K562 (cell line): ENCODE results near the gene MIER2. TPM values are rescaled to one million over a fixed set of nuclear protein-coding genes. Genes with fewer than 3 reads are reported as not detected.

Experiments
- ATAC-seq: fragments of 200-7000 bp; cut with Tn5 transposase; 3 replicates; pipeline ENCODE4 v1.9.1; 2020; ENCODE audit warnings: moderate library complexity
- BruUV-seq: library from RNA; stranded (reverse); fragments of 400-500 nt; replicated peaks from 2 replicates; lab custom pipeline; 2021; lab: Mats Ljungman, UMichigan
- CTCF ChIA-PET: fragments of 300-600 bp; formaldehyde crosslinking; extraction: SDS; loops from one replicate; lab custom pipeline; 2021; ENCODE audit warnings: low intra/inter-chr PET ratio; lab: Yijun Ruan, JAX
- POLR2A ChIA-PET: fragments of 300-600, 350-650 bp; sonication (Branson Sonifier 250); formaldehyde crosslinking; extraction: SDS; loops from one replicate; lab custom pipeline; 2021; ENCODE audit warnings: antibody characterized with exemption, inconsistent platforms; lab: Yijun Ruan, JAX
- DNase-seq, 4 experiments: peaks; one replicate each; pipeline versions ENCODE4 v3.0.0 to v3.0.0-alpha.2; 2011 to 2018; ENCODE audit warnings: low spot score in 3 of 4, mixed read lengths in 3 of 4; ENCODE audit errors: extremely low read depth in 1 of 4
- FAIRE-seq: peaks from 2 replicates; lab custom pipeline; 2011; peaks lifted over from hg19 to GRCh38; lab: Jason Lieb, UNC
- H2AFZ ChIP-seq: 2 replicates; pipeline ENCODE4 v1.6.0; 2011; ENCODE audit warnings: low read depth, low read length, control low read depth, inconsistent platforms
- H3K27ac ChIP-seq: fragments of 200-600 bp; 3 replicates; pipeline ENCODE4 v1.8.0; 2011; ENCODE audit warnings: low read depth, mild to moderate bottlenecking, control low read depth, inconsistent platforms, low read length, moderate library complexity, mixed read lengths; ENCODE audit errors: extremely low read depth
- H3K27me3 ChIP-seq, 2 experiments: fragments of 300-600 bp in 1 of 2; 2 replicates in 1 of 2; 3 replicates in 1 of 2; pipeline versions ENCODE4 v1.6.0 to v1.8.0; 2011; ENCODE audit warnings: inconsistent platforms in 2 of 2, low read length in 2 of 2, mild to moderate bottlenecking in 1 of 2, mixed read lengths in 1 of 2, moderate library complexity in 1 of 2; ENCODE audit not compliant: control insufficient read depth in 2 of 2, insufficient read depth in 2 of 2
- H3K36me3 ChIP-seq: fragments of 300-600 bp; 3 replicates; pipeline ENCODE4 v1.8.0; 2011; ENCODE audit warnings: mild to moderate bottlenecking, low read length, inconsistent platforms; ENCODE audit not compliant: control insufficient read depth, insufficient read depth
- H3K4me1 ChIP-seq, 2 experiments: fragments of 200-600 bp in 1 of 2; replicated peaks in 1 of 2; 2 replicates in 1 of 2; 3 replicates in 1 of 2; pipeline versions ENCODE4 v1.5.1 to v1.8.0; 2011; ENCODE audit warnings: inconsistent platforms in 2 of 2, low read length in 2 of 2, mild to moderate bottlenecking in 1 of 2, mixed read lengths in 1 of 2, moderate library complexity in 1 of 2; ENCODE audit not compliant: control insufficient read depth in 2 of 2, insufficient read depth in 2 of 2
- H3K4me2 ChIP-seq: 2 replicates; pipeline ENCODE4 v1.6.1; 2011; ENCODE audit warnings: low read length, control low read depth, inconsistent platforms, mixed read lengths; ENCODE audit not compliant: insufficient read depth
- H3K4me3 ChIP-seq: fragments of 200-600 bp; sonication (generic), shearing (Covaris generic); 2 replicates; pipeline ENCODE4 v1.5.1; 2016; ENCODE audit warnings: control low read depth, inconsistent platforms
- H3K79me2 ChIP-seq: fragments of 200-600 bp; 3 replicates; pipeline ENCODE4 v1.8.0; 2011; ENCODE audit warnings: low read length, inconsistent platforms; ENCODE audit not compliant: control insufficient read depth, insufficient read depth
- H3K9ac ChIP-seq, 2 experiments: 2 replicates each; pipeline versions ENCODE4 v1.6.0 to v1.6.1; 2011; ENCODE audit warnings: low read depth in 2 of 2, low read length in 2 of 2, control low read depth in 1 of 2, inconsistent platforms in 1 of 2, mild to moderate bottlenecking in 1 of 2, mixed read lengths in 1 of 2; ENCODE audit not compliant: insufficient read depth in 1 of 2
- H3K9me1 ChIP-seq: one replicate; pipeline ENCODE4 v1.6.0; 2011; ENCODE audit warnings: inconsistent platforms, mild to moderate bottlenecking, low read length, moderate library complexity; ENCODE audit not compliant: control insufficient read depth, insufficient read depth
- H3K9me3 ChIP-seq: replicated peaks from 2 replicates; pipeline ENCODE4 v1.5.1; 2011; ENCODE audit warnings: low read depth, low read length, inconsistent platforms; ENCODE audit not compliant: control insufficient read depth, insufficient read depth
- H4K20me1 ChIP-seq: replicated peaks from 2 replicates; pipeline ENCODE4 v1.6.1; 2011; ENCODE audit warnings: low read length, inconsistent platforms, mixed read lengths; ENCODE audit not compliant: control insufficient read depth, insufficient read depth
- BRD9 ChIP-seq: fragments of 450-650 bp; IDR thresholded peaks from 2 replicates; pipeline ENCODE4 v1.6.1; 2018; ENCODE audit warnings: low read depth; ENCODE audit not compliant: partially characterized antibody
- FOXJ2 ChIP-seq: fragments of 200-800 bp; sonication (Bioruptor generic); IDR thresholded peaks from 2 replicates; pipeline ENCODE4 v1.6.1; 2016; ENCODE audit warnings: missing genetic modification characterization, missing compliant biosample characterization
- KDM5B ChIP-seq: fragments of 200-600 bp; sonication (generic); IDR thresholded peaks from 2 replicates; pipeline ENCODE4 v1.6.1; 2012; ENCODE audit warnings: low read depth, mild to moderate bottlenecking, moderate library complexity, low read length, control low read depth, inconsistent platforms; ENCODE audit not compliant: insufficient replicate concordance
- MCM2 ChIP-seq: fragments of 450-650 bp; IDR thresholded peaks from 2 replicates; pipeline ENCODE4 v1.6.1; 2017; ENCODE audit warnings: low read depth, mild to moderate bottlenecking
- NONO ChIP-seq, 2 experiments: fragments of 200-400 bp in 1 of 2; fragments of 450-650 bp in 1 of 2; formaldehyde crosslinking in 1 of 2; IDR thresholded peaks; 2 replicates each; pipeline ENCODE4 v1.6.1; 2017; ENCODE audit warnings: low read depth in 2 of 2, mild to moderate bottlenecking in 2 of 2, moderate library complexity in 2 of 2, low read length in 1 of 2
- RBM25 ChIP-seq: fragments of 200-400 bp; formaldehyde crosslinking; IDR thresholded peaks from 2 replicates; pipeline ENCODE4 v1.6.1; 2018; ENCODE audit warnings: low read length, low read depth, moderate library complexity; ENCODE audit not compliant: severe bottlenecking
- SIRT6 ChIP-seq: IDR thresholded peaks from one replicate; pipeline ENCODE4 v1.6.1; 2012; ENCODE audit warnings: low read depth, mild to moderate bottlenecking, control low read depth, inconsistent platforms, low read length, moderate library complexity
- ZNF444 ChIP-seq: fragments of 250-450 bp; sonication (Bioruptor Pico); IDR thresholded peaks from 2 replicates; pipeline ENCODE4 v1.4.0; 2020; ENCODE audit warnings: mild to moderate bottlenecking, moderate library complexity
- WGBS: fragments of 100-300 bp; shearing (Covaris generic); methylation state at CpG from one replicate; pipeline ENCODE4 v1.1.6; 2016; ENCODE audit warnings: low coverage, mixed read lengths; ENCODE audit not compliant: insufficient coverage; ENCODE audit errors: missing lambda C conversion rate; 5-methylcytosine and 5-hydroxymethylcytosine counted together
- in situ Hi-C: fragments of 300-500 bp; cut with MboI; formaldehyde crosslinking; loops from 4 replicates; pipeline ENCODE4 v1.15.0; 2018; ENCODE audit warnings: inconsistent platforms, mixed read lengths
- intact Hi-C: fragments of 100-400 bp; cut with micrococcal nuclease; formaldehyde crosslinking; loops from 2 replicates; pipeline ENCODE4 v1.14.2; 2022
- polyA plus RNA-seq, 8 experiments: library from polyadenylated mRNA; depleted of rRNA in 4 of 8; stranded (reverse) in 5 of 8; unstranded in 3 of 8; fragments of >200 nt; fragmentation: Nextera tagmentation in 2 of 8; fragmentation: Illumina TruSeq in 1 of 8; extraction: Ambion mirVana in 2 of 8; extraction: Trizol in 1 of 8; gene quantifications; 2 replicates each; pipeline versions ENCODE4 v1.2.1 to v1.2.3, GENCODE V29; 2011 to 2014; ENCODE audit warnings: inconsistent platforms in 1 of 8, missing spikeins in 1 of 8
- total RNA-seq, 7 experiments: library from RNA; depleted of rRNA in 6 of 7; stranded (reverse); fragments of >200 nt in 6 of 7; fragmentation: Illumina TruSeq in 2 of 7; extraction: Trizol in 2 of 7; gene quantifications; 2 replicates each; pipeline versions ENCODE4 v1.2.1 to v1.2.3, GENCODE V29; 2011 to 2021; ENCODE audit warnings: low replicate concordance in 1 of 7
- TF ChIP-seq, protein P1 (sequence below): sonication (generic); formaldehyde crosslinking; IDR thresholded peaks from 2 replicates; pipeline ENCODE4 v1.8.1; 2023; ENCODE audit warnings: mild to moderate bottlenecking, missing genetic modification reagents, moderate library complexity
- TF ChIP-seq, protein P2 (sequence below), 3 experiments: IDR thresholded peaks in 2 of 3; conservative IDR thresholded peaks in 1 of 3; 2 replicates each; pipeline ENCODE4 v1.5.1; 2011 to 2012; ENCODE audit warnings: low read length in 3 of 3, mild to moderate bottlenecking in 3 of 3, control low read depth in 2 of 3, improper control_type of control experiment in 1 of 3, inconsistent platforms in 1 of 3, low read depth in 1 of 3, mixed read lengths in 1 of 3, moderate library complexity in 1 of 3; ENCODE audit not compliant: insufficient read depth in 2 of 3

The MIER2 gene
- total and polyA plus RNA-seq, 9 of the 15 experiments (the other 6 are each of a cell fraction or from before 2014, with no cell fraction given), result 0.46 to 34.7 (median 15.6) TPM

DNA sequence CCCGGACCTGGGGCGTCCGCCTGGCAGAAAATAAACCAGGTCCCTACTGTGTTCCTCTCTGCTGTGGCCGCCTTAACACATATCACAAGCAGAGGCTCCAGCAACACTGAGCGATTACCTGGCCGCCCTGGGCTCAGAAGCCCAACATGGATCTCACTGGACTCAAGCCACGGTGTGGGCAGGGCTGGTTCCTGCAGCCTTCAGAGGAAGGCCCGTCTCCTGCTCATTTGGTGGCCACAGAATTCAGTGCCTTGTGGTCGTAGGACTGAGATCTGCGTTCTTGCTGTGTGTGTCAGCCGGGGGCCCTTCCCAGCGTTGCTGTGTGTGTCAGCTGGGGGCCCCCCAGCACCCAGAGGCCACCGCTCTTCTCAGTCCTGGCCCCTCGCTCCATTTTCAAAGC, 34.1 kb upstream of the MIER2 start (continued):
- no peak for TF ChIP-seq FOXJ2
- TF ChIP-seq, protein P1, sequence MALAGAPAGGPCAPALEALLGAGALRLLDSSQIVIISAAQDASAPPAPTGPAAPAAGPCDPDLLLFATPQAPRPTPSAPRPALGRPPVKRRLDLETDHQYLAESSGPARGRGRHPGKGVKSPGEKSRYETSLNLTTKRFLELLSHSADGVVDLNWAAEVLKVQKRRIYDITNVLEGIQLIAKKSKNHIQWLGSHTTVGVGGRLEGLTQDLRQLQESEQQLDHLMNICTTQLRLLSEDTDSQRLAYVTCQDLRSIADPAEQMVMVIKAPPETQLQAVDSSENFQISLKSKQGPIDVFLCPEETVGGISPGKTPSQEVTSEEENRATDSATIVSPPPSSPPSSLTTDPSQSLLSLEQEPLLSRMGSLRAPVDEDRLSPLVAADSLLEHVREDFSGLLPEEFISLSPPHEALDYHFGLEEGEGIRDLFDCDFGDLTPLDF, result no peak
- TF ChIP-seq NONO (IDR thresholded peaks at IDR 0.05; ENCODE audit: low read depth in 2 of 2, low read length in 1 of 2), result no peak
- TF ChIP-seq BRD9, result no peak
- TF ChIP-seq RBM25, result no peak
- no peak for TF ChIP-seq SIRT6

DNA sequence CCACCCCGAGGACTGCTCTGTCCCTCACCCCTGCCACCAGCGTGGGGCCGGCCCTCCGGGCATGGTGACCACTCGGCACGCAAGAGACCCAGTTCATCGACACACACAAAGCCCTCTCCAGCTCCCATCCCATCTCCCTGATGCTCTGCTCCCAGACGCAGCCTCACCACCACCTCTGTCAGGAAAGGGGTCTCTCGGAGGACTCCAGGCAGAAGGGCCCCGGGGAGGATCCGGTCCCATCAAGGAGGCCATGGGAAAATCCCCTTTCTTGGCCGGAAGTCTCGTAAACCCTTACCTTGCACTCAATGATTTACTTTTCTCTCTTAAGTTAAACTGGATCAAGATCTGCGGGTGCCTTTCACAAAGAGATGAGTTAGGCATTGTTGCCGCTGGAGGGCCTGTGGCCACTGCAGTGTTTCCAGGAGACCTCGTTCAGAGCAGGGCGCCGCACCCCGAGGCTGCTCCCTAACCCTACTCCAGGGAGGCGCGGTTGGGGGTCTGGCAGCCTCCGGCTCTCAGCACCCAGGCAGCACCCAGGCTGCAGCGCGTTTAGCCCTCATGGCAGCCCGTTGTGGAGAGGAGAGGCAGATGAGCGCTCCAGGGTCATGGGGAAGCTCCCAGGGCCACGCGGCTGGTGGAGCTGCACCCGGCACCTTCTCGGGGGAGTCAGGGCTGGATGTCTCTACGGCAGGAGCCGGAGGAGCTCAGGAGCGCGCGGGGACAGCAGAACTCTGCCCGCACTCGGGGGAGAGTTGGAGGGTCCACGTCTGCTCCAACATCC, 33.4 kb upstream of the MIER2 start:
- H3K27me3 ChIP-seq, result peaks cover 26 to 53% of the 10 kb centered on the region in 2 experiments
- in situ Hi-C loops (no loop called here), intact Hi-C loops (no loop called here)
- CTCF ChIA-PET, result no interaction called here
- H3K4me3 ChIP-seq, result no peak overlapping the region
- WGBS, result 14% methylated on average over 37 of the region's 38 CpGs
- no TSS peak for BruUV-seq
- no peaks in the 10 kb centered on the region for H3K36me3 ChIP-seq
- no peaks in the 10 kb centered on the region; the same call in 1 of the 2 replicates for H4K20me1 ChIP-seq
- H3K9me3 ChIP-seq, result no peaks in the 10 kb centered on the region
- ATAC-seq (peak; percentile 59), FAIRE-seq (no peak), DNase-seq (no peak)
- H2AFZ ChIP-seq, result no peak overlapping the region
- H3K79me2 ChIP-seq, result no peaks in the 10 kb centered on the region
- H3K4me2 ChIP-seq, result no peak overlapping the region
- peaks cover 4 to 41% of the 10 kb centered on the region in 2 experiments; a peak in 4 of 5 replicates for H3K4me1 ChIP-seq
- H3K9me1 ChIP-seq, result no peaks in the 10 kb centered on the region
- POLR2A ChIA-PET, result interaction anchor here (0.6 kb wide), 1 partner anchor 14 kb away, joined by 3 read pairs; no protein-coding TSS in a partner anchor
- no peak overlapping the region for H3K27ac ChIP-seq
- peak overlapping the region in 1 of 2 experiments; percentile 52; a peak in 1 of 4 replicates for H3K9ac ChIP-seq
- TF ChIP-seq ZNF444, result no peak
- no peak for TF ChIP-seq KDM5B
- TF ChIP-seq, protein P2, sequence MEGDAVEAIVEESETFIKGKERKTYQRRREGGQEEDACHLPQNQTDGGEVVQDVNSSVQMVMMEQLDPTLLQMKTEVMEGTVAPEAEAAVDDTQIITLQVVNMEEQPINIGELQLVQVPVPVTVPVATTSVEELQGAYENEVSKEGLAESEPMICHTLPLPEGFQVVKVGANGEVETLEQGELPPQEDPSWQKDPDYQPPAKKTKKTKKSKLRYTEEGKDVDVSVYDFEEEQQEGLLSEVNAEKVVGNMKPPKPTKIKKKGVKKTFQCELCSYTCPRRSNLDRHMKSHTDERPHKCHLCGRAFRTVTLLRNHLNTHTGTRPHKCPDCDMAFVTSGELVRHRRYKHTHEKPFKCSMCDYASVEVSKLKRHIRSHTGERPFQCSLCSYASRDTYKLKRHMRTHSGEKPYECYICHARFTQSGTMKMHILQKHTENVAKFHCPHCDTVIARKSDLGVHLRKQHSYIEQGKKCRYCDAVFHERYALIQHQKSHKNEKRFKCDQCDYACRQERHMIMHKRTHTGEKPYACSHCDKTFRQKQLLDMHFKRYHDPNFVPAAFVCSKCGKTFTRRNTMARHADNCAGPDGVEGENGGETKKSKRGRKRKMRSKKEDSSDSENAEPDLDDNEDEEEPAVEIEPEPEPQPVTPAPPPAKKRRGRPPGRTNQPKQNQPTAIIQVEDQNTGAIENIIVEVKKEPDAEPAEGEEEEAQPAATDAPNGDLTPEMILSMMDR (IDR thresholded peaks at IDR 0.05 in 2 of 3, conservative IDR thresholded peaks at IDR 0.05 in 1 of 3; ENCODE audit: insufficient read depth in 2 of 3, low read depth in 1 of 3, low read length in 3 of 3), result peak in 2 of 3 experiments; percentile 2 to 14; a peak in 1 of 6 replicates
- no peak for TF ChIP-seq MCM2
